GM18502 (cell line): ENCODE results near the gene BORCS6.

ENCODE experiments used
- ATAC-seq: cut with Tn5 transposase; IDR thresholded peaks from one replicate; pipeline ENCODE4 v1.9.1; 2021; ENCODE audit warnings: mild to moderate bottlenecking; ENCODE audit not compliant: unreplicated experiment, poor library complexity

Gene BORCS6

GRCh38 chr17:8212312-8213180 lies 22.6 kb upstream of the BORCS6 start:
- ATAC-seq = no peak

- peak; percentile 2 for ATAC-seq
Observed at GRCh38 chr17:8210761-8211458, 20.9 kb upstream of the BORCS6 start.

- ATAC-seq = peak; percentile 84
Observed at GRCh38 chr17:8209907-8210760, 20.2 kb upstream of the BORCS6 start, which contains the start of gene AURKB. Gene AURKB (minus strand): TSS chr17:8210575. CDS start chr17:8210224, 351 bp downstream.

GRCh38 chr17:8206536-8206935 lies 16.6 kb upstream of the BORCS6 start:
- no peak for ATAC-seq

GRCh38 chr17:8204761-8205555 lies 15.0 kb upstream of the BORCS6 start:
- ATAC-seq = no peak

- no peak for ATAC-seq
Observed at GRCh38 chr17:8192070-8192815, 2.3 kb upstream of the BORCS6 start.

- no peak for ATAC-seq
Observed at GRCh38 chr17:8190506-8190905, 526 bp upstream of the BORCS6 start.

- no peak for ATAC-seq
Observed at GRCh38 chr17:8189041-8189710, 804 bp downstream of the BORCS6 start.

- no peak for ATAC-seq
Observed at GRCh38 chr17:8188263-8188839, 1.6 kb downstream of the BORCS6 start.

GRCh38 chr17:8187517-8188262 lies 2.3 kb downstream of the BORCS6 start:
- peak; percentile 21 for ATAC-seq

GRCh38 chr17:8186787-8187516 lies 3.0 kb downstream of the BORCS6 start:
- ATAC-seq = peak; percentile 29

GRCh38 chr17:8186446-8186786 lies 3.6 kb downstream of the BORCS6 start:
- no peak for ATAC-seq

GRCh38 chr17:8185582-8186445 lies 4.2 kb downstream of the BORCS6 start:
- ATAC-seq = peak; percentile 22

GRCh38 chr17:8176998-8177731 lies 12.8 kb downstream of the BORCS6 start:
- no peak for ATAC-seq

- no peak for ATAC-seq
Observed at GRCh38 chr17:8176197-8176940, 13.6 kb downstream of the BORCS6 start, which contains the start of gene TMEM107. Gene TMEM107 (minus strand): TSS chr17:8176380. CDS start chr17:8176286, 94 bp downstream.
